Retinal pigment epithelial cell (primary cell): ENCODE measurements around the gene PLCL1.

Experiments
- DNase-seq: peaks from one replicate; pipeline ENCODE4 v3.0.0-alpha.2; 2010; ENCODE audit warnings: low read depth
- H3K4me3 ChIP-seq: 2 replicates; pipeline ENCODE4 v1.5.1; 2011; ENCODE audit warnings: mild to moderate bottlenecking, low read length, control low read depth, moderate library complexity
- TF ChIP-seq, protein P1 (sequence below): conservative IDR thresholded peaks from 2 replicates; pipeline ENCODE4 v1.5.1; 2011; ENCODE audit warnings: low read depth, low read length, control low read depth, inconsistent platforms

PLCL1 gene

GRCh38 chr2:197782126-197782525, 22.3 kb upstream of the PLCL1 start:
- DNase-seq: no peak
- no peak overlapping the region for H3K4me3 ChIP-seq
- TF ChIP-seq, protein P1, sequence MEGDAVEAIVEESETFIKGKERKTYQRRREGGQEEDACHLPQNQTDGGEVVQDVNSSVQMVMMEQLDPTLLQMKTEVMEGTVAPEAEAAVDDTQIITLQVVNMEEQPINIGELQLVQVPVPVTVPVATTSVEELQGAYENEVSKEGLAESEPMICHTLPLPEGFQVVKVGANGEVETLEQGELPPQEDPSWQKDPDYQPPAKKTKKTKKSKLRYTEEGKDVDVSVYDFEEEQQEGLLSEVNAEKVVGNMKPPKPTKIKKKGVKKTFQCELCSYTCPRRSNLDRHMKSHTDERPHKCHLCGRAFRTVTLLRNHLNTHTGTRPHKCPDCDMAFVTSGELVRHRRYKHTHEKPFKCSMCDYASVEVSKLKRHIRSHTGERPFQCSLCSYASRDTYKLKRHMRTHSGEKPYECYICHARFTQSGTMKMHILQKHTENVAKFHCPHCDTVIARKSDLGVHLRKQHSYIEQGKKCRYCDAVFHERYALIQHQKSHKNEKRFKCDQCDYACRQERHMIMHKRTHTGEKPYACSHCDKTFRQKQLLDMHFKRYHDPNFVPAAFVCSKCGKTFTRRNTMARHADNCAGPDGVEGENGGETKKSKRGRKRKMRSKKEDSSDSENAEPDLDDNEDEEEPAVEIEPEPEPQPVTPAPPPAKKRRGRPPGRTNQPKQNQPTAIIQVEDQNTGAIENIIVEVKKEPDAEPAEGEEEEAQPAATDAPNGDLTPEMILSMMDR: no peak

DNA sequence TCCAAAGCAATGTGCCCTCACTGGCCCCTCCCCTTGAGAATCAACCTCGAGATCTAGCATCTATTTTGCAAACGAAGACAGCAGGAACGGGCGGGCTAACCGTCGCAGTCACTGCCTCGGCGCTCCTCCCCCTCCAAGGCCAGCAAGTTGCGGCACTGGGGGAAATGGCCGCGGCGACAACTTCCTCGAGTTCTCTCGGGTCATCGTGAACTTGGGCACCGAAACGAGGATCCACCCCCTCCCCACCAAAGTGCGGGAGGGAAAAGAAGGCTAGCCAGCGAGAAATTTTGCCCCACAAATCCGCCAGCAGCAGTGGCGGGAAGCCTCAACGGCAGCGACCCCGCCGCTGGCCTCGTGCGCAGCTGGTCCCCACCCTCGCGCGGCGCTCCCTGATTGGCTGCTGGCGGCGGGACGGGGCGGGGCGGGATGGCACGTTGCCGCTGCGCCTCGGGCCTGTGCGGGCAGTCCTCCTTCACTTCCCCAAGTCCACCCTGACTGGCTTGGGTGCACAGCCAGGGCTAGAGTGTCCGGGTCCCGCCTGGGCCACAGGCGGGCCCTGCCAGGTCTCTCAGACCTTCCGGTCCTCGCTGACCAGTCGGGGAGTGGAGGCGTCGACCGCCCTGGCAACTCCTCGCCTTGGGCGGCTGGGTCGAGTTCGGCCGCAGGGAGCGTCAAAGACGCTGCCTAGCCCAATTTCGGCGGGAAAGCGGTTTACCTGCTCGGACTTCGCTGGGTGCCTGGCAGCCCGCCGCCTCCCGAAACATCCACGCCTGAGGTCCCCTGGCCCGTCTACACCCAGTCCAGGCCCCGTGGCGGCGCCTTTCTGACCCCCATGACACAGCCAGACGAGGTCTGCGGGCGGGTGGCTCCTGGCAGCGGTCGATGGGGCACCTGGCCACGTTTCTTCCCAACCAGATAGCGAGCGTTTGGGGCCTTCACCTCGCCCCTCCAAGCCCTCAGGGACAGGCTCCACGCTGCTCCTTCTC, 19.1 kb upstream of the PLCL1 start, which contains the start of gene BOLL:
BOLL (minus strand) TSS at position 364 of the 986 bp plus-strand sequence. CDS start 3,469 bp downstream, outside the sequence.
- peak within 1 kb of the TSS; percentile 46 for H3K4me3 ChIP-seq
- no peak for DNase-seq
- TF ChIP-seq, protein P1: no peak

GRCh38 chr2:197786010-197786877, 18.1 kb upstream of the PLCL1 start:
- no peak for DNase-seq
- TF ChIP-seq, protein P1: peak; percentile 75
- H3K4me3 ChIP-seq: peak overlapping the region; percentile 46

GRCh38 chr2:197793456-197793855, 10.9 kb upstream of the PLCL1 start:
- no peak overlapping the region for H3K4me3 ChIP-seq
- TF ChIP-seq, protein P1: no peak
- DNase-seq: no peak

DNA sequence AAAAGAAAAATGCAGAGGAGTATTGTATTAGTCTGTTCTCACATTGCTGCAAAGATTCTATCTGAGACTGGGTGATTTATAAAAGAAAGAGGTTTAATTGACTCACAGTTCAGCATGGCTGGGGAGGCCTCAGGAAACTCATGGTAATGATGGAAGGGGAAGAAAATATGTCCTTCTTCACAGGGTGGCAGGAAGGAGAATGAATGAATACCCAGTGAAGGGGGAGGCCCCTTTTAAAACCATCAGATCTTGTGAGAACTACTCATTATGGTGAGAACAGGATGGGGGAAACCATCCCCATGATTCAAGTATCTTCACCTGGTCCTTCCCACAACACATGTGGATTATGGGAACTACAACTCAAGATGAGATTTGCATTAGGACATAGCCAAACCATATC, 9.1 kb upstream of the PLCL1 start:
- TF ChIP-seq, protein P1: no peak

GRCh38 chr2:197798187-197798586, 6.2 kb upstream of the PLCL1 start:
- TF ChIP-seq, protein P1: no peak
- no peak for DNase-seq
- H3K4me3 ChIP-seq: no peak overlapping the region

More for the DNA sequence above, 9.1 kb upstream of the PLCL1 start:
- no peak overlapping the region for H3K4me3 ChIP-seq
- DNase-seq: no peak
